Middle frontal gyrus (tissue), 1 donor: ENCODE data around the gene HECTD4.
"Not testable (repeated sequence)": the region's sequence is repeated elsewhere in the genome, so short reads cannot be mapped to it uniquely, and the experiment has no call there.

Experiments used
- DNase-seq: peaks from one replicate; pipeline ENCODE4 v3.0.0-alpha.2; 2015; ENCODE audit warnings: low spot score; ENCODE audit errors: extremely low spot score

HECTD4 gene, protein sequence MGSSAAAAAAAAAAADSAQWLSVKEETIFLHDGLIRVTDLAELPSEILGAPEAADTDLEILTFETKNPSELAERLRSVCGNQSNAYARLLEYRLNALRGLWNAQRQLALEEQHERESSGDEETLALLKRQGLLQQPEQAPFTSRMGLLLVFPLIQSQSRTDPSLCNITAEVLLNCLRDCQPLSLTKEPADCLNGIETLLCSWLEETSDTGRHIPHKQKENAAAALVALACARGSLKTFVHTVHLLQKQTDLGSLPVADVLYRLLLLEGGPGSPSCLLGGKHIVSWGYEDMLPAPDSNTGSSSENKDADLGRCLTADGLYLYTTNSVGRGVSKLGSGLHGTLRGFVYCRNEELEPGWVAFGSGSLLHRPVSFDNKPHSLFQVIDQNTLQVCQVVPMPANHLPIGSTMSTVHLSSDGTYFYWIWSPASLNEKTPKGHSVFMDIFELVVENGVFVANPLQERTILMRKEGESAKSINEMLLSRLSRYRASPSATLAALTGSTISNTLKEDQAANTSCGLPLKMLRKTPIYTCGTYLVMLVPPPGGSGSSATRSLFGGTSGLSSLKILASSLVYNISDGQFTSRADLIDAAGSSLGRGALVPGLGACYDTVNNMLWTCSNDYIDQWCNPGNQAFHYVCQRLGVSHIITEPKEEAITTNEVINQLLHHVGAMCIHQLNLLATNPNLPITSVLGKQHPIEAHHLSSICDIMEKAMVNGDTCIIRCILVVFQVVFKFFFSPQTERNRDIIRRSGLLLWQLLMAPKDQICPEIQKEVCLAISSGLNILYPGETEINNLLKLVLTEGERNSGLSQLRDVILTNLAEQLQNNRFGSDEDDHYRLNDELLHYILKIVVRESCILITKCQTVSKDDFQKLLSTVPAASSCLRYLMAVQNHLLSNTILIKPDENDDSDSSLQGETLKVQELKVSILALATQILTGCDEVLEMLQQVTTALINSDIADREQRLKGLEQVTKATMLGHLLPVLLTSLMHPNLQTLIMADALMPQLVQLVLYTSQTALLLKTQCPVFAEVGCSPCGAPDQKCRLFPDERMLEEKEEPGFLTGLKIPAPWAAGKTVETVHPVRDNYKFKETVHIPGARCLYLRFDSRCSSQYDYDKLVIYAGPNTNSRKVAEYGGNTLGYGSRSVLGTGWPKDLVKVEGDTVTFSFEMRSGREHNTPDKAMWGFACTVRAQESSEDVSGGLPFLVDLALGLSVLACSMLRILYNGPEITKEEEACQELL (N-terminal part only)

DNA sequence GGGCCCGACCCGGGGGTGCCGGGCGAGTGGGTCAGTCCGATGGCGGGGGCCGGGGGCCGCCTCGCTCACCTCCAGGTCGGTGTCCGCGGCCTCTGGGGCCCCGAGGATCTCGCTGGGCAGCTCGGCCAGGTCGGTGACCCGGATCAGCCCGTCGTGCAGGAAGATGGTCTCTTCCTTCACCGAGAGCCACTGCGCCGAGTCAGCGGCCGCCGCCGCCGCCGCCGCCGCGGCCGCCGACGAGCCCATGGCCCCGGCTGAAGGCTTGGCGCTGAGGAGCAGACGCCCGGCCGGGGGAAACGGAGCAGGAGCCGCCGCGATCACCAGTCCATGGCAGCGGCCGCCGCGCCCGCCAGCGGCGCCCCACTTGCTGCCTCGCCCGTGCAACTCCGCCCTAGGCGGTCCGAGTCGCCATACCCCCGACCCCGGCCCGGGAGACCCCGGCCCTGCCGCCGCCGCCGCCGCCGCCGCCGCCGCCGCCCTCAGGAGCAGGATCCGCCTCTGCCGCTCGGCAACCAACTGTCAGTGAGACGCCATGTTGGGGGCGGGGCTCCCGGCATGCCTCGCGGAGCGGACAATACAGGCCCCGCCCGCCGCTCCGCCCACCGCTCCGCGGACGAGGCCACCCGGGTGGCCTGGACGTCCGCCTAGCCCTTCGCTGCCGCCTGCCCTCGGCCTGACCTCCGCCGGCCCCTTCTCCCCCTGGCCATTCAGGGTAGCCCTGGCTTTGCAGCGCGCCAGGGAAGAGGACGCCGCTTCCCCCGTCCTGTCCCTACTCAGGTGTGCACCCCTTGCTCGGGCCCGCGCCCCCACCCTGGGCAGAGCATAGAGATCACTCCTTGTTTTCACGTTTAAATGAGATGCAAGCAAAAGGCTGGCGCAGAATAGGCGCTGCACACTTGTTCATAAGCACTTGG lies at the start of gene HECTD4:
TSS of gene HECTD4 (minus strand) at position 549 of the 914 bp plus-strand sequence. CDS start at position 246, 303 bp downstream.
- peak; percentile 84 for DNase-seq

DNA sequence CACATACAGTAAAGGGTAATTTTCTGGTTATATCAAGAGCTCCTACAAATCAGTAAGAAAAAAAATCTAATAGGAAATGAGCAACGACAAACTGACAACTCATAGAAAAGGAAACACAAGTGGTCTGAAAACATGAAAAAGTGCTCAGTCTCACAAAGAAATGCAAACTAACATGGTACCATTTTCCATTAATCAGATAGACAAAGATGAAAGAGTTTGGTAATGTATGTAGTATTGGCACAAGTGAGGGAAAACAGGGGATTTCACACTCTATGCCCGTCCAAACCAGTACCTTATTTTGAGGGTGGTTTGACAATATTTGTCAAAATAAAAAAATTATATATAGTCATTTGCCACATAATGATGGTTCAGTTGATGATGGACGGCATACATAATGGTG lies 49.7 kb upstream of the HECTD4 start:
- no peak for DNase-seq

DNA sequence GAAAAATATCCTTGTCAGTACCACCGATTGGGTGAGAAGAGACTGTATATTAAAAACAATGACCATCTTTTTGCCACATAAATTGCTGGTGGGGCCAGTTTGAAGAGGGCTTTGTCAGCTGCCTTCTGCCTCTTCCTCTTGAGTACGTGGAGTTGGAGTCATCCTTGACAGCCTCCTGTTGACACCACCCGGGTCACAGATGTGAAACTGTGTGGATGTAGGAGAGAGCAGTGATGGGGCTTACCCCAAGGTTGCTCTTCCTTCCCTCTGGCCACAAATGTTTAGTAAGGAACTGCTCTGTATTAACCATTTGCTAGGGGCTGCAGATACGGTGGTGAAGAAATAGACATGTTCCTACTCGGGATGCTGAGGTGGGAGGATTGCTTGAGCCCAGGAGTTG lies 48.7 kb upstream of the HECTD4 start:
- no peak for DNase-seq

DNA sequence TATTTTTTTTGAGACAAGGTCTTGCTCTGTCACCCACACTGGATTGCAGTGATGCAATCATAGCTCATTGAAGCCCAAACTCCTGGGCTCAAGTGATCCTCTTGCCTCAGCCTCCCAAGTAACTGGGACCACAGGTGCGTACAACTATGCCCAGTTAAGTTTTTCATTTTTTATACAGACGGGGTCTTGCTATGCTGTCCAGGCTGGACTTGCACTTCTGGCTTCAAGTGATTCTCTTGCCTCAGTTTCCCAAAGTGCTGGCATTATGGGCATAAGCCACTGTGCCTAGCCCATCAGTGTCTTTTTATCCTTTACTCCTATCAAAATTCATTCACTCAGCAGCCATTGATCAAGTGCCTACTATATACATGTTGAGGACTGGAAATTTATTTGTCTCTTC lies 45.5 kb upstream of the HECTD4 start:
- no peak for DNase-seq

DNA sequence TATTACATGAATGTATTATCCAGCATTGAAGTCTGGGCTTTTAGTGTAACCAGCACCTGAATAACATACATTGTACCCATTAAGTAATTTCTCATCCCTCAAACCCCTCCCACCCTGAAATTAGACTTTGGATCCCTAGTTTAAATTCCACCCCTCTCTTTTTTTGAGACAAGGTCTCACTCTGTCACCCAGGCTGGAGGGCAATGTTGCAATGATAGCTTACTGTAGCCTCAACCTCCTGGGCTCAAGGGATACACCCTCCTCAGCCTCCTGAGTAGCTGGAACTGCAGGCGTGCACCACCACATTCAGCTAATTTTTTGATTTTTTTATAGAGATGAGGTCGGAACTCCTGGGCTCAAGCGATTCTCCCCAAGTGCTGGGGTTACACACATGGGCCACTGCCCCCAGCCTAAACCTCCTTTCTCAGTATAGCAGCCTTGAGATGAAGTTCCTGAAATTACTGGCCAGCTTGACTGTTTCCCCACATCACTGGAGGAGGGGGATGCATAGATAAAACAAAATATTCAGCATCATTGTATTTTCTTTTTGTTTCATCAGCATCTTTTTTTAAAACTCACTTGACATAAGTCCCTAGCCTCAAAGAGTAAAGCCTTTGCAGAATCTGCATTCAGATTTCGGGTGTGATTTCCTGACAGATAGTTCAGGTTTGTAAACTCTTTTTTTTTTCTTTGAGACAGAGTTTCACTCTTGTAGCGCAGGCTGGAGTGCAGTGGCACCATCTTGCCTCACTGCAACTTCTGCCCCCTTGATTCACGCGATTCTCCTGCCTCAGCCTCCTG lies 43.6 kb upstream of the HECTD4 start:
- DNase-seq = no peak

DNA sequence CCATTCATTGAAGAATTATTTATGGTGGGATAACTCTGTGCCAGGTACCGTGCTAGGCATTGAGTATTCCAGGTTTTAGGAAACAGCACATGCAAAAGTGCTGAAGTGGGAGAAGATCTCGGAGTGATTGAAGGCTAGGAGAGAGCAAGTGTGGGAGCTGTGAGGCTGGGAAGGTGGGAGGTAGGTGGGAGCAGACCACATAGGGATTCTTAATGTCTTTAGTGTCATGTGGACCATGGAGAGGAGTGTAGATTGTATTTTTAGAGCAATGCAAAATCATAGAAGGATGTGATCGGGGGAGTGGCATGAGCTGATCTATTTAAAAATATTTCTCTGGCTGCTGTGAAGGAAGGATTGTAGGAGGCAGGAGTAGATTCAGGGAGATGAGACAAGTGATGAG lies 41.9 kb upstream of the HECTD4 start:
- no peak for DNase-seq

DNA sequence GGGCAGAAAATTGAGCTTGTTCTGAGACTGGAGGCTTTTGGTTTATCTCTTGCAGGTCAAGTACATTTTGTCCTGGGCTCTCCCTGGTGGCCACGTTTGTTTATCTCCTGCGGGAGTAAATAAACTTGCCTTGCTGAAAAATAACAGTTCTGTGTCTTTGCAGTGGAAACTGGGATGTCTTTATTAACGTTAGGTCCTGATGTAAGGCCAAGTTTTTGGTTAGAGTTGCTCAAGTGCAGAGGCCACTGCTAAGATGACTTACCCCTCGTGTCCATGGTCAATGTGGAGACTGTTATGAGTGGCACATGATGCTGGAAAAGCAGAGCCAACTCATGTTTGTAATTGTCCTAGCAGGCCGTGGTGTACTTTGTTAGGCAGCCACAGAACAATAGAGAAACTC lies 40.3 kb upstream of the HECTD4 start:
- DNase-seq = no peak

DNA sequence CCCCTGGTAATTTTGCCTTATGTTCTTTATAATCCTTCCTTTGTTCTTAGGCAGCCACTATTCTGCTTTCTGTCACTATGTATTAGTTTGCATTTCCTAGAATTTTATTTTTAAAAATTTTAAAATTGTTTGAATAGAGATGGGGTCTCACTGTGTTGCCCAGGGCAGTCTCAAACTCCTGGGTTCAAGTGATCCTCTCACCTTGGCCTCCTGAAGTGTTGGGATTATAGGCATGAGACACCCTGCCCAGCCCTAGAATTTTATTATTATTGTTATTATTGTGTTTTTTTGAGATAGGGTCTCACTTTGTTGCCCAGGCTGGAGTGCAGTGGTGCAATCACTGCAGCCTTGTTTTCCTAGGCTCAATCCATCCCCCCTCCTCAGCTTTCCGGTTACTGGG lies 39.1 kb upstream of the HECTD4 start:
- DNase-seq = no peak

DNA sequence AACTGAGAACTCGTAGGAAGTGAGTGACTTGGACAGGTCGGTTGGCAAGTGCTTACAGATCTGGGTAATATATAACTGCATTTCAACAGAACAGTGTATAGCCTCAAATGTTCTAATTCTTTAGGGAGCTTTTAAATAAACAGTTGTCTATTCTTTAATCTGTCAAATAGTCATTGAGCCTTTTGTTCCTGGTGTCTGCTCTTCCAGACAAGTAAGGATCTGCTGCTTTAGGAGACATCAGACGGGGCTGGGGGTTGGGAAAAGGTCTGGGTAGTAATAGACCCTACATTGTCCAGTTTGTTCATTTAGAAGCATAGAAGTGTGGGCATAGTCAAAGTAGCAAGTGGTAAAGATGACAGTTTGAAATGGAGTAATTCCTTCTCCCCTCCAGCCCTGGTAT lies 38.5 kb upstream of the HECTD4 start:
- no peak for DNase-seq

DNA sequence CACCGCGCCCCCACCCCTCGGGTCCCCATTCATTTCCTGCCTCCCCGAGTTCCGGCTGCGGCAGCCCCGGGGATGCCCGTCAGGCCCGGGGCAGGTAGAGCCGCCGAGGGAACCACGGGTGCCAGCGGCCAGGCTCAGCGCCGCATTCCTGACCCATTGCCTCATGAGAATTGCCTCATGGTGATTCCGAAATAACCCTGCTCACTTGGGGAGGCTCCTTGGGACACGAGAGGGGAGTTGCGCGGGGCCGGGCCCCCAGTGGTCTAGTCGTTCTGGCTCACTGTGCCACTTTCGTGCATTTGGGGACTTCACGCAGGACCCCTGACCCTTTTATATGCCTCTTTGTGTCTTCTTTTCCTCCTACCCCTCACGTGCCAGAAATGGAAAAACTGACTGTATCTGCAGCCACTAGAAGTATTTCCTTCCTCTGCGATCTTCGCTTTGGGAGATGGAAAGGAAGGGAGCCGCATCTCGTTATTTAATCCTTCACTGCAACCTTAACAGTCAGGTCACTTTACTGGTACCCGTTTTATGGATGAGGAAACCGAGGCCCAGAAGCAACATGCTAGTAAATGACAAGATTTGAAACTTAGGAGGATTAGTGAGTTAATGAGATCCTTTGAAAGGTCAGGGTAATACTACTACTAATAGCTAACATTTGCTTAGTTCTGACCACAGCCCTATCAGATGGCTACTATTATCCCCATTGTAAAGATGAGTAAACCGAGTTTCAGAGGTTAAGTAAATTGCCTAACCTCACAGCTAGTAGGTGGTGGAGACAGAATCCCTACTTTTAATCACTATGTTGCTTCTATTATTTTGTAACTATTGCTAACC lies 37.3 kb upstream of the HECTD4 start:
- no peak for DNase-seq

DNA sequence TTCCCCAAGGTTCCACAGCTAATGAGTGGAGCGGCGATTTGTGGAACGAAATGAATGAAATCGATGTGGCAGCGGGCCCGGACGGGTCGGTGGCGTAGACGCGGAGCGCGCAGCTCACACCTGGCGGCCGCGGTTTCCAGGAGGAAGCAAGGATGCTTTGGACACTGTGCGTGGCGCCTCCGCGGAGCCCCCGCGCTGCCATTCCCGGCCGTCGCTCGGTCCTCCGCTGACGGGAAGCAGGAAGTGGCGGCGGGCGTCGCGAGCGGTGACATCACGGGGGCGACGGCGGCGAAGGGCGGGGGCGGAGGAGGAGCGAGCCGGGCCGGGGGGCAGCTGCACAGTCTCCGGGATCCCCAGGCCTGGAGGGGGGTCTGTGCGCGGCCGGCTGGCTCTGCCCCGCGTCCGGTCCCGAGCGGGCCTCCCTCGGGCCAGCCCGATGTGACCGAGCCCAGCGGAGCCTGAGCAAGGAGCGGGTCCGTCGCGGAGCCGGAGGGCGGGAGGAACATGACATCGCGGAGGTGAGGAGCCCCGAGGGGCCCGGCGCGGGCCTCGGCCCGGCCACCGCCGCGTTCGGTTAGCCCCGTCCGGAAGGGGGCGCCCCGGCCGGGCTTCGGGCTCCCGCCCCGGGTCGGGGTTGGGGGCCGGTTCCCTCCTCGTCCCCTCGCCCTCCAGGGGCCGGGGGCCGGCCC lies 36.5 kb upstream of the HECTD4 start, which contains the start of gene PTPN11:
TSS of gene PTPN11 (plus strand) at position 340 of the 689 bp plus-strand sequence. CDS start at position 505, 165 bp downstream.
- peak; percentile 58 for DNase-seq

DNA sequence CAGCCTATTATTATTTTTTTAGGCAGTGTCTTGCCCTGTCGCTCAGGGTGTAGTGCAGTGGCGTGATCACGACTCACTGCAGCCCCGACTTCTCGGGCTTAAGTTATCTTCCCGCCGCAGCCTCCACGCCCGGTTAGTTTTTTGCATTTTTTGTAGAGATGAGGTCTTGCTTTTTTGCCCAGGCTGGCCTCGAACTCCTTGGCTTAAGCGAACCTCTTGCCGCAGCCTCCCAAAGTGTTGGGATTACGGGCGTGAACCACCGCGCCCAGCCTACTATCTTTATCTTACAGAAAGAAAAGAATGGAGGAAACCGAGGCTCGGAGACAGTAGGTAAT lies 36.0 kb upstream of the HECTD4 start:
- DNase-seq = no peak

DNA sequence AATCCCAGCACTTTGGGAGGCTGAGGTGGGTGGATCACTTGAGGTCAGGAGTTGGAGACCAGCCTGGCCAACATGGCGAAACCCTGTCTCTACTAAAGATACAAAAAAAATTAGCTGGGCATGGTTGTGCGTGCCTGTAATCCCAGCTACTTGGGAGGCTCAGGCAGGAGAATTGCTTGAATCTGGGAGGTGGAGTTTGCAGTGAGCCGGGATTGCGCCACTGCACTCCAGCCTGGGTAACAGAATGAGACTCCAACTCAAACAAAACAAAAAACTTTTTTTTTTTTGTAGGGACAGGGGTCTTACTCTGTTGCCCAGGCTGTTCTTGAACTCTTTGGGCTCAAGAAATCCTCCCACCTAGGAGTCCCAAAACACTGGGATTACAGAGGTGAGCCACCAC lies 33.2 kb upstream of the HECTD4 start:
- not testable (repeated sequence) for DNase-seq

DNA sequence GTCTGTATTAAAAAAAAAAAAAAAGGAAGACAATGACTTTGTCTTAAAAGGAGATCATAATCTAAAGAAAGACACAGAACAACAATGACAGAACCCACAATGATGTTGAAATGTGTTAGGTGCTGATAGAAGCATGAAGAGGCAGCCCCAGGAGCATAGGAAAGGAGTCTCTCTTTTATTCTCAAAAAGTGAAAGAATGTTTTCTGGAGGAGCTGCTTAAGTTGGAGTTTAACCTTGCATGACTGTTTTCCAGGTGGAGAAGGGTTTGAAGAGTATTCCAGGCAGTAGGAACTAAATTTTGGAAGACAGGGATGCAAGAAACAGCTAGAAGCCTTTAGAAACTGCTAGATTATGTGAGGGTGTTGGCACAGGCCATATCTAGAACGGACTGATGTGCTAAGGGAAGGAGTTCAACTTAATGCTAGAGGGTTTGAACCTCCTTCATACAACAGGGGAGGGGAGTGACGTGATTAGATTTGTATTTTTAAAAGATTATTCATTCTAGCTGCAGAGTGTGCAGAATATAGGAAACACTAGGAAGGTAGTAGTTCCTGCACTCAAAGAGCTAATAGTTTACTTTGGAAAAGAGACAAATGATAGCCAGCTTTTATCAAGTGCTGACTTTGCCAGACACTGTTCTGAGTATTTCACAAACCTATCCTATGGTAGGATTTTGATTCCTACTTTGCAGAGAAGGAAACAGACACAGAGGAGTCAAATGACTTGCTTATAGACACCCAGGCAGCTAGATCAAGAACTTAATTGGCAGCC lies 31.8 kb upstream of the HECTD4 start:
- DNase-seq = no peak

DNA sequence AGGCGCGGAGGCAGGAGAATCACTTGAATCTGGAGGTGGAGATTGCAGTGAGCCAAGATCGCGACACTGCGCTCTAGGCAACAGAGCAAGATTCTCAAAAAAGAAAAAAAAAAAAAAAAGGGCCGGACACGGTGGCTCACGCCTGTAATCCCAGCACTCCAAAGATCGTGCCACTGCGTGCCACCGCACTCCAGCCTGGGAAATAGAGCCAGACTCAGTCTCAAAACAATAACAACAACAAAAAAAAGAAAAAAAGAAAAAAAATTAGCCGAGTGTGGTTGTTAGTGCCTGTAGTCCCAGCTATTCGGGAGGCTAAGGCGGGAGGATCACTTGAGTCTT lies 27.6 kb upstream of the HECTD4 start:
- no peak for DNase-seq

DNA sequence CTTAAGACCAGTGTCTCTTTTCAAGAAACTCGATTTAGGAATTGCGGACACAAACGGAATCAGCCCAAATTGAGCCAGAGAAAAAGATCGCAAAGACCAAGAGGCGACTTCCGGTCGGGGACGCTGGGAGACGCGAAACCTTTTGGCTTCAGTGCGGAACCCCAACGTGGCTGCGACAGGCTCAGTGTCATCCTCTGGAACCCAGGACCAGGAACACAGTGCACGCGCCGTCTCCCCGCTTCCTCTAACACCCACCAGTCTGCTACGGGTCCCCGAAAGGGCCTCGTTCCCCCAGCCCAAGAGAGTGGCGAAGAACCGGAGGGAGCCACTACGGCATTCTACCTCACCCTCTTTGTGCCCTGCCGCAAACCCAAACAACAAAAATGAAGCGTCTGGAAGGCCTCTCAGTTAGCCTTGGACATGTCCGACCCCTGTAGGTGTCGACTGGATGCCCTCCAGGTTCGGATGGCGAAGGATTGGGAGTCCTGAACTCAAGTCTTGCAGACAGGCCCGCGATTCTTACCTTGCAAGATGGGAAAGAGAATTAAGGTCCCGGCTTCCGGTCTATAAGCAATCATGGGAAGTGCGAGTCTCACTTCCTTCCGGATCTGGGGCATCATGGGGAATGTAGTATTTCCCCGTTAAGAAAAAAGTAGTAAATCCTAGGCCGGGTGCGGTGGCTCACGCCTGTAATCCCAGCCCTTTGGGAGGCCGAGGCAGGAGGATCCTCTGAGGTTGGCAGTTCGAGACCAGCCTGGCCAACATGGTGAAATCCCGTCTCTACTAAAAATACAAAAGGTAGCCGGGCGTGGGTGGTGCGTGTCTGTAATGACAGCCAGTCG lies 27.1 kb upstream of the HECTD4 start, which contains the start of gene RPL6:
TSS of gene RPL6 (minus strand) at position 542 of the 842 bp plus-strand sequence. CDS start 949 bp downstream, outside the sequence.
- peak; percentile 88 for DNase-seq

DNA sequence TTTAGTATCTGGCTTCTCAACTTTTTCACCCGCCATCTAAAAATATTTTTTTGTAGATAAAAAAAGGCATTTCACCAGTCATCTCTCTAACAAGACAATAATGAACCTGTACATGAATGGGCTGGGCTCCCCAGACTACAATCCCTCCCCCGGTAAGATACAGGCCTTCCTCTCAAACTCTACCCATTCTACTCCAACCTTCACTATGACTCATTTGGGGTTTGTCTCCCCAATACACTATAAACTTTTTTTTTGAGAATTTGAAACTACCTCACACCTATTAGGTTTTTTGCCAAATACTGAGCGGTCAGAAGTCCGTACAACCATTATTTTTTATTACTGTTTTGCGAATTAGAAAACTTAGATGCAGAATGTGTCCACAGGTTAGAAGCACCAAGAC lies 26.4 kb upstream of the HECTD4 start:
- no peak for DNase-seq
